ENCODE data around the gene TMEM134. TPM values are rescaled to one million over a fixed set of nuclear protein-coding genes. Genes with fewer than 3 reads are reported as not detected.

The TMEM134 gene
- total RNA-seq, 4 donors from 2014 or later = 79.8 to 155 (median 108) TPM

GRCh38 chr11:67497656-67498291 is 28.7 kb upstream of the TMEM134 start:
- intact Hi-C loops (cut with DNase I; ENCODE audit: low total_unique reads) (no loop called here), in situ Hi-C loops (cut with MboI; ENCODE audit: low sequenced_read_pairs in 4 of 4) (no loop called here)
- Histone ChIP-seq H3K36me3 (peaks cover 0 to 9% of the 10 kb centered on the region in 2 donors), H3K27me3 (no peaks in the 10 kb centered on the region), H3K27ac (no peak overlapping the region), H3K4me3 (no peak overlapping the region), H3K9me3 (no peaks in the 10 kb centered on the region), H3K4me1 (no peaks in the 10 kb centered on the region)
- ATAC-seq (no peak), DNase-seq (no peak)
- TF ChIP-seq CTCF (IDR thresholded peaks at IDR 0.05 in 4 of 5, conservative IDR thresholded peaks at IDR 0.05 in 1 of 5) (no peak), POLR2A (IDR thresholded peaks at IDR 0.05) (no peak)

GRCh38 chr11:67496113-67496512 is 27.1 kb upstream of the TMEM134 start:
- peaks cover 0 to 5% of the 10 kb centered on the region in 2 donors for H3K36me3 ChIP-seq
- no peak overlapping the region for H3K4me3 ChIP-seq
- H3K27me3 ChIP-seq = no peaks in the 10 kb centered on the region
- H3K27ac ChIP-seq = no peak overlapping the region
- no peaks in the 10 kb centered on the region for H3K4me1 ChIP-seq
- in situ Hi-C loops (cut with MboI; ENCODE audit: low sequenced_read_pairs in 4 of 4) = no loop called here
- intact Hi-C loops (cut with DNase I; ENCODE audit: low total_unique reads) = no loop called here
- ATAC-seq = no peak
- TF ChIP-seq CTCF (IDR thresholded peaks at IDR 0.05 in 4 of 5, conservative IDR thresholded peaks at IDR 0.05 in 1 of 5) = no peak
- TF ChIP-seq POLR2A (IDR thresholded peaks at IDR 0.05) = no peak
- no peaks in the 10 kb centered on the region for H3K9me3 ChIP-seq
- DNase-seq = no peak

GRCh38 chr11:67495234-67496005 is 26.4 kb upstream of the TMEM134 start:
- no peak for ATAC-seq
- Histone ChIP-seq H3K27me3 (no peaks in the 10 kb centered on the region), H3K27ac (no peak overlapping the region), H3K36me3 (peaks cover 0 to 5% of the 10 kb centered on the region in 2 donors), H3K4me3 (no peak overlapping the region), H3K4me1 (no peaks in the 10 kb centered on the region), H3K9me3 (no peaks in the 10 kb centered on the region)
- TF ChIP-seq CTCF (IDR thresholded peaks at IDR 0.05 in 4 of 5, conservative IDR thresholded peaks at IDR 0.05 in 1 of 5) (no peak), POLR2A (IDR thresholded peaks at IDR 0.05) (no peak)
- in situ Hi-C loops (cut with MboI; ENCODE audit: low sequenced_read_pairs in 4 of 4) (no loop called here), intact Hi-C loops (cut with DNase I; ENCODE audit: low total_unique reads) (no loop called here)
- no peak for DNase-seq

- no peak overlapping the region for H3K4me3 ChIP-seq
Measured at GRCh38 chr11:67494371-67495233, 25.6 kb upstream of the TMEM134 start.

More at GRCh38 chr11:67494371-67495233, 25.6 kb upstream of the TMEM134 start:
- in situ Hi-C loops (cut with MboI; ENCODE audit: low sequenced_read_pairs in 4 of 4) (no loop called here), intact Hi-C loops (cut with DNase I; ENCODE audit: low total_unique reads) (no loop called here)
- peaks cover 0 to 7% of the 10 kb centered on the region in 2 donors for H3K36me3 ChIP-seq
- DNase-seq (no peak), ATAC-seq (no peak)
- H3K27me3 ChIP-seq = no peaks in the 10 kb centered on the region
- no peak for TF ChIP-seq POLR2A (IDR thresholded peaks at IDR 0.05)
- no peak for TF ChIP-seq CTCF (IDR thresholded peaks at IDR 0.05 in 4 of 5, conservative IDR thresholded peaks at IDR 0.05 in 1 of 5)
- H3K4me1 ChIP-seq = no peaks in the 10 kb centered on the region
- H3K9me3 ChIP-seq = no peaks in the 10 kb centered on the region
- no peak overlapping the region for H3K27ac ChIP-seq
